GM12878 (cell line): ENCODE measurements around the gene CACNA1G. TPM values are rescaled to one million over a fixed set of nuclear protein-coding genes. Genes with fewer than 3 reads are reported as not detected.

Experiments used
- ATAC-seq: fragments of 200-7000 bp; cut with Tn5 transposase; 3 replicates; pipeline ENCODE4 v1.9.1; 2020; ENCODE audit warnings: mild to moderate bottlenecking, moderate library complexity
- BruUV-seq: library from RNA; stranded (reverse); fragments of 400-500 nt; replicated peaks from 2 replicates; lab custom pipeline; 2021; lab: Mats Ljungman, UMichigan
- CTCF ChIA-PET: fragments of 300-600 bp; sonication (Branson Sonifier 250); formaldehyde crosslinking; extraction: SDS; loops from one replicate; lab custom pipeline; 2021; ENCODE audit warnings: inconsistent platforms; lab: Yijun Ruan, JAX
- POLR2A ChIA-PET: fragments of 350-600 bp; formaldehyde crosslinking; extraction: SDS; loops from one replicate; lab custom pipeline; 2021; ENCODE audit warnings: inconsistent platforms; lab: Charles Lee
- RAD21 ChIA-PET: fragments of 300-600 bp; sonication (Branson Sonifier 250); formaldehyde crosslinking; loops from one replicate; lab custom pipeline; 2023; ENCODE audit warnings: antibody characterized with exemption; ENCODE audit not compliant: unreplicated experiment; lab: Charles Lee
- SMC1A ChIA-PET: fragments of 300-600 bp; sonication (Branson Sonifier 250); formaldehyde crosslinking; loops from one replicate; lab custom pipeline; 2023; ENCODE audit not compliant: unreplicated experiment, uncharacterized antibody; lab: Charles Lee
- DNase-seq: peaks from one replicate; pipeline ENCODE4 v3.0.0-alpha.2; 2011; ENCODE audit warnings: low read depth, low spot score
- FAIRE-seq: peaks from 3 replicates; lab custom pipeline; 2011; peaks lifted over from hg19 to GRCh38; lab: Jason Lieb, UNC
- H2AFZ ChIP-seq: 2 replicates; pipeline ENCODE4 v1.6.0; 2011; ENCODE audit warnings: low read depth, low read length, control low read depth; ENCODE audit not compliant: control insufficient read depth
- H3K27ac ChIP-seq: 2 replicates; pipeline ENCODE4 v1.5.1; 2011; ENCODE audit warnings: control low read depth; ENCODE audit not compliant: control insufficient read depth, insufficient read depth
- H3K27me3 ChIP-seq, 2 experiments: replicated peaks in 1 of 2; 2 replicates each; pipeline versions ENCODE4 v1.6.0 to v1.6.1; 2011; ENCODE audit warnings: low read length in 1 of 2; ENCODE audit not compliant: control insufficient read depth in 2 of 2, insufficient read depth in 2 of 2
- H3K36me3 ChIP-seq, 2 experiments: 2 replicates each; pipeline ENCODE4 v1.5.1; 2011; ENCODE audit warnings: low read length in 1 of 2; ENCODE audit not compliant: control insufficient read depth in 2 of 2, insufficient read depth in 2 of 2
- H3K4me1 ChIP-seq: 2 replicates; pipeline ENCODE4 v1.6.1; 2011; ENCODE audit warnings: mild to moderate bottlenecking, low read length, moderate library complexity, mixed read lengths; ENCODE audit not compliant: control insufficient read depth, insufficient read depth
- H3K4me2 ChIP-seq: 2 replicates; pipeline ENCODE4 v1.6.0; 2011; ENCODE audit warnings: control low read depth; ENCODE audit not compliant: control insufficient read depth, insufficient read depth
- H3K4me3 ChIP-seq: fragments of 200-600 bp; sonication (generic); 2 replicates; pipeline ENCODE4 v1.5.1; 2016
- H3K79me2 ChIP-seq: 2 replicates; pipeline ENCODE4 v1.6.0; 2011; ENCODE audit warnings: low read length; ENCODE audit not compliant: control insufficient read depth, insufficient read depth
- H3K9ac ChIP-seq: 2 replicates; pipeline ENCODE4 v1.8.0; 2011; ENCODE audit warnings: low read length, control low read depth, mixed read lengths; ENCODE audit not compliant: control insufficient read depth, insufficient read depth
- H3K9me3 ChIP-seq: replicated peaks from 3 replicates; pipeline ENCODE4 v1.5.1; 2011; ENCODE audit warnings: mild to moderate bottlenecking, low read length; ENCODE audit not compliant: control insufficient read depth, insufficient read depth
- H4K20me1 ChIP-seq: 2 replicates; pipeline ENCODE4 v1.6.0; 2011; ENCODE audit not compliant: control insufficient read depth, insufficient read depth
- CHD2 ChIP-seq: IDR thresholded peaks from 2 replicates; pipeline ENCODE4 v1.6.1; 2011; ENCODE audit warnings: low read depth, low read length, improper control_type of control experiment, borderline replicate concordance
- MEF2B ChIP-seq: fragments of 450-650 bp; IDR thresholded peaks from 2 replicates; pipeline ENCODE4 v1.6.1; 2018; ENCODE audit warnings: mild to moderate bottlenecking, moderate library complexity; ENCODE audit not compliant: partially characterized antibody, poor library complexity, severe bottlenecking
- NFXL1 ChIP-seq: fragments of 450-650 bp; IDR thresholded peaks from 2 replicates; pipeline ENCODE4 v1.6.1; 2017; ENCODE audit warnings: antibody characterized with exemption, mild to moderate bottlenecking, borderline replicate concordance
- PAX8 ChIP-seq: fragments of 450-650 bp; IDR thresholded peaks from 2 replicates; pipeline ENCODE4 v1.6.1; 2017; ENCODE audit warnings: mild to moderate bottlenecking, moderate library complexity
- PML ChIP-seq: IDR thresholded peaks from 2 replicates; pipeline ENCODE4 v1.6.1; 2012; ENCODE audit warnings: low read length, inconsistent platforms
- RELA ChIP-seq: fragments of 450-650 bp; IDR thresholded peaks from 2 replicates; pipeline ENCODE4 v1.8.0; 2014; ENCODE audit warnings: borderline replicate concordance; ENCODE audit not compliant: partially characterized antibody
- WRNIP1 ChIP-seq: IDR thresholded peaks from 2 replicates; pipeline ENCODE4 v1.6.1; 2011; ENCODE audit warnings: low read depth, low read length, improper control_type of control experiment, borderline replicate concordance
- YY1 ChIP-seq: IDR thresholded peaks from 2 replicates; pipeline ENCODE4 v1.6.1; 2011; ENCODE audit warnings: low read depth, mild to moderate bottlenecking, low read length
- ZNF592 ChIP-seq: fragments of 450-650 bp; IDR thresholded peaks from 2 replicates; pipeline ENCODE4 v1.6.1; 2017; ENCODE audit warnings: mild to moderate bottlenecking, moderate library complexity
- ZNF622 ChIP-seq: fragments of 450-650 bp; IDR thresholded peaks from 2 replicates; pipeline ENCODE4 v1.6.1; 2017; ENCODE audit warnings: mild to moderate bottlenecking, inconsistent platforms
- WGBS: methylation state at CpG from one replicate; pipeline ENCODE4 v1.1.6; 2016; ENCODE audit warnings: low lambda C conversion rate; ENCODE audit not compliant: insufficient replicate concordance, insufficient coverage; ENCODE audit errors: missing lambda C conversion rate; 5-methylcytosine and 5-hydroxymethylcytosine counted together
- in situ Hi-C: fragments of 300-500 bp; cut with MboI; formaldehyde crosslinking; loops from 9 replicates; pipeline ENCODE4 v1.14.3; 2018; ENCODE audit warnings: mixed read lengths
- intact Hi-C: fragments of 100-400 bp; cut with micrococcal nuclease; formaldehyde crosslinking; loops from one replicate; pipeline ENCODE4 v1.14.2; 2022; ENCODE audit not compliant: unreplicated experiment
- polyA plus RNA-seq, 11 experiments: library from polyadenylated mRNA; depleted of rRNA in 4 of 11; unstranded in 6 of 11; stranded (reverse) in 5 of 11; fragments of >200 nt; fragmentation: Nextera tagmentation in 4 of 11; fragmentation: Illumina TruSeq in 1 of 11; extraction: Ambion mirVana in 4 of 11; extraction: Trizol in 1 of 11; gene quantifications; 1 replicate in 1 of 11; 2 replicates in 10 of 11; pipeline versions ENCODE4 v1.2.1 to v1.2.3, GENCODE V29; 2011 to 2016; ENCODE audit warnings: inconsistent platforms in 2 of 11, missing spikeins in 2 of 11, low read depth in 1 of 11
- total RNA-seq, 4 experiments: library from RNA; depleted of rRNA in 3 of 4; stranded (reverse); fragments of >200 nt in 3 of 4; fragmentation: Illumina TruSeq in 1 of 4; extraction: Trizol in 1 of 4; gene quantifications; 2 replicates each; pipeline versions ENCODE4 v1.2.1 to v1.2.3, GENCODE V29; 2013 to 2021
- TF ChIP-seq, protein P1 (sequence below): IDR thresholded peaks from 2 replicates; pipeline ENCODE4 v1.6.1; 2011; ENCODE audit warnings: borderline replicate concordance, low read depth, mild to moderate bottlenecking, moderate library complexity, mixed read lengths, low read length; ENCODE audit not compliant: insufficient read depth; ENCODE audit errors: extremely low read length

CACNA1G gene
- total and polyA plus RNA-seq, 10 of the 15 experiments (the other 5 are each of a cell fraction or from before 2014, with no cell fraction given), result 0.03 to 0.15 TPM; not detected in 8

DNA sequence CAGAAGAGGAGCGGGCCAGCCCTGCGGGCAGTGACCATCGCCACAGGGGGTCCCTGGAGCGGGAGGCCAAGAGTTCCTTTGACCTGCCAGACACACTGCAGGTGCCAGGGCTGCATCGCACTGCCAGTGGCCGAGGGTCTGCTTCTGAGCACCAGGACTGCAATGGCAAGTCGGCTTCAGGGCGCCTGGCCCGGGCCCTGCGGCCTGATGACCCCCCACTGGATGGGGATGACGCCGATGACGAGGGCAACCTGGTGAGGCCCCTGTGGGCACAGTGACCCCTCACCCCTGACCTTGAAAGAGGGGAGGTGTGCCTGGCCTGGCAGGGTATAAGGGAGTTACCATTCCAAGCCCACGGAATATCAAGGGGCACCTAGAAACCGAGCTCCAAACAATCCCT, 39.1 kb downstream of the CACNA1G start:
- Histone ChIP-seq H3K27me3 (no peaks in the 10 kb centered on the region; a peak in 1 of 4 replicates), H3K36me3 (no peaks in the 10 kb centered on the region), H3K4me3 (no peak overlapping the region), H4K20me1 (no peaks in the 10 kb centered on the region), H3K79me2 (no peaks in the 10 kb centered on the region), H2AFZ (no peak overlapping the region), H3K27ac (no peak overlapping the region), H3K4me1 (no peaks in the 10 kb centered on the region), H3K9me3 (no peaks in the 10 kb centered on the region), H3K4me2 (no peak overlapping the region), H3K9ac (no peak overlapping the region)
- FAIRE-seq, result no peak
- WGBS, result 53% methylated on average over 15 of the region's 15 CpGs
- intact Hi-C loops (no loop called here), in situ Hi-C loops (no loop called here)
- no TSS peak for BruUV-seq
- POLR2A ChIA-PET, result no interaction called here
- no peak for ATAC-seq
- DNase-seq, result no peak
- RAD21 ChIA-PET, result no interaction called here
- CTCF ChIA-PET, result no interaction called here
- TF ChIP-seq PML (no peak), RELA (no peak)
- SMC1A ChIA-PET, result no interaction called here

DNA sequence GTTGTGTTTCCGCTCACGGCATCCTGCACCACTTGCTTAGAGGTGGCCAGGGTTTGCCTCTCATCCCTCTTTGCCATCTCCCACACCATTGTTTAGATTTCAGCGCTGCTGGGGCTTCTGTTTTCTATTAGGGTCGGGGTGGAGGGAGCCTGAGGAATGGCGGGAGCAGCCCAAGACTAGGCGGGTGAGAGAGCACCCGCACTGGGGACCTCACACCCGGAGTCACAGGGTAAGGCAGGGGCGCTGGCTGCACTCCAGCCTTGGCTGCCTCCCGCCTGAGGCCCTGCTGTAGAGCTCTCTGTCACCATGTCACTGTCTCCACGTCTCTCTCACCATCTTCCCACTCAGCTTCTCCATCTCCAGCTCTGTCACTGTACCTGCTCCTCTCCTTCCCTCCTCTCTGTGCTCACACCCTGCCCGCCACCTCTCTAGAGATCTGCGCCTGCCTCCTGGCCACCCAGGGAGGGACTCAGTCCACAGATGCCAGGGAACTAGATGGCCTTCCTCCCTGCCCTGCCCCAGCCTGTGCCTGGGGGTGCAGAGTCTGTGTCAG, 41.4 kb downstream of the CACNA1G start:
- Histone ChIP-seq H3K4me3 (no peak overlapping the region), H3K79me2 (no peaks in the 10 kb centered on the region), H2AFZ (no peak overlapping the region), H3K9ac (no peak overlapping the region), H3K4me1 (no peaks in the 10 kb centered on the region), H3K27ac (no peak overlapping the region), H3K36me3 (no peaks in the 10 kb centered on the region), H3K9me3 (no peaks in the 10 kb centered on the region), H3K27me3 (no peaks in the 10 kb centered on the region; a peak in 2 of 4 replicates), H4K20me1 (no peaks in the 10 kb centered on the region), H3K4me2 (no peak overlapping the region)
- FAIRE-seq (no peak), ATAC-seq (no peak), DNase-seq (no peak)
- SMC1A ChIA-PET, result no interaction called here
- intact Hi-C loops, result no loop called here
- in situ Hi-C loops, result no loop called here
- POLR2A ChIA-PET, result no interaction called here
- RAD21 ChIA-PET, result no interaction called here
- BruUV-seq, result no TSS peak
- WGBS, result 39% methylated on average over 13 of the region's 13 CpGs
- CTCF ChIA-PET, result no interaction called here
- TF ChIP-seq ZNF592 (no peak), MEF2B (no peak), PAX8 (no peak), NFXL1 (no peak), WRNIP1 (no peak), ZNF622 (no peak), CHD2 (no peak), YY1 (no peak)
- TF ChIP-seq, protein P1, sequence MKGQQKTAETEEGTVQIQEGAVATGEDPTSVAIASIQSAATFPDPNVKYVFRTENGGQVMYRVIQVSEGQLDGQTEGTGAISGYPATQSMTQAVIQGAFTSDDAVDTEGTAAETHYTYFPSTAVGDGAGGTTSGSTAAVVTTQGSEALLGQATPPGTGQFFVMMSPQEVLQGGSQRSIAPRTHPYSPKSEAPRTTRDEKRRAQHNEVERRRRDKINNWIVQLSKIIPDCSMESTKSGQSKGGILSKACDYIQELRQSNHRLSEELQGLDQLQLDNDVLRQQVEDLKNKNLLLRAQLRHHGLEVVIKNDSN, result no peak
